Measurements from ENCODE around the gene LYPD6. TPM values are rescaled to one million over a fixed set of nuclear protein-coding genes. Genes with fewer than 3 reads are reported as not detected.

Gene LYPD6
- total RNA-seq, 1 donor from 2014 or later: 1.8 TPM

DNA sequence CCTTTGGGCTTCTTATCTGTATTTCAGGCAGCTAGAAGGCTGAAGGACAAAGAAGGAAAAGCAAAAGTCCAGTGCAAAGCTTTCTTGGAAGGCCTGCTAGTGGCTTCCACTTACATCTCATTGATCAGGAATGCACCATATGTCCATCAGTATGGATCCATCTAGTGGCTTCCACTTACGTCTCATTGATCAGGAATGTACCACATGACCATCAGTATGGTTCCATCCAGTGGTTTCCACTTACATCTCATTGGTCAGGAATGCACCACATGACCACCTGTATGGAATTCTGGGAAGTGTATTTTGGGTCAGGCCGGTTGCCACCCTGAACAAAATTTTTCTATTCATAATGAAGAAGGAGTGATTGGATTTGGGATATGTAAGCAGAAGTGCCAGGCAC is 70.6 kb downstream of the LYPD6 start:
- Histone ChIP-seq H3K4me1 (no peaks in the 10 kb centered on the region), H3K4me3 (no peak overlapping the region), H3K27me3 (no peaks in the 10 kb centered on the region), H3K9me3 (no peaks in the 10 kb centered on the region), H3K36me3 (no peaks in the 10 kb centered on the region), H3K27ac (no peak overlapping the region)
- TF ChIP-seq, protein P1, sequence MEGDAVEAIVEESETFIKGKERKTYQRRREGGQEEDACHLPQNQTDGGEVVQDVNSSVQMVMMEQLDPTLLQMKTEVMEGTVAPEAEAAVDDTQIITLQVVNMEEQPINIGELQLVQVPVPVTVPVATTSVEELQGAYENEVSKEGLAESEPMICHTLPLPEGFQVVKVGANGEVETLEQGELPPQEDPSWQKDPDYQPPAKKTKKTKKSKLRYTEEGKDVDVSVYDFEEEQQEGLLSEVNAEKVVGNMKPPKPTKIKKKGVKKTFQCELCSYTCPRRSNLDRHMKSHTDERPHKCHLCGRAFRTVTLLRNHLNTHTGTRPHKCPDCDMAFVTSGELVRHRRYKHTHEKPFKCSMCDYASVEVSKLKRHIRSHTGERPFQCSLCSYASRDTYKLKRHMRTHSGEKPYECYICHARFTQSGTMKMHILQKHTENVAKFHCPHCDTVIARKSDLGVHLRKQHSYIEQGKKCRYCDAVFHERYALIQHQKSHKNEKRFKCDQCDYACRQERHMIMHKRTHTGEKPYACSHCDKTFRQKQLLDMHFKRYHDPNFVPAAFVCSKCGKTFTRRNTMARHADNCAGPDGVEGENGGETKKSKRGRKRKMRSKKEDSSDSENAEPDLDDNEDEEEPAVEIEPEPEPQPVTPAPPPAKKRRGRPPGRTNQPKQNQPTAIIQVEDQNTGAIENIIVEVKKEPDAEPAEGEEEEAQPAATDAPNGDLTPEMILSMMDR (IDR thresholded peaks at IDR 0.05): no peak
- intact Hi-C loops (cut with DNase I): no loop called here
- no peak for DNase-seq (ENCODE audit: low spot score in 2 of 2)

DNA sequence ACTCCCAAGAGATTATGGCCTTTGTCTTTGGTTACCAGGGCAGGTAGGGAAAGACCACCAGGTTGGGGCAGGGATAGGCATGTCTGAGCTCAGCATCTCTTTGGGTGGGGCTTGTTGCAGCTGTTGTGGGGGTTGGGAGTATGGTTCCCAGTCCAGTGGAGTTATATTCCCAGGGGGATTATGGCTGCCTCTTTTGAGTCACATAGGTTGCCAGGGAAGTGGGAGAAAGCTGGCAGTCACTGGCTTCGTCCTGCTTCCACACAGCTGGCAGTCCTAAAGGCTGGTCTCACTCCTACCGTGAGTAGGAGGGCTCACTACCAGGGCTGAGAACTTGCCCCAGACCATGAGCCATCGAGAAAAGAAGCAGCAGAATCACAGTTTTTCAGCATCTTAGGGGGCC is 79.1 kb downstream of the LYPD6 start:
- Histone ChIP-seq H3K36me3 (no peaks in the 10 kb centered on the region), H3K4me3 (no peak overlapping the region), H3K27me3 (no peaks in the 10 kb centered on the region), H3K4me1 (no peaks in the 10 kb centered on the region), H3K27ac (no peak overlapping the region), H3K9me3 (no peaks in the 10 kb centered on the region)
- no peak for DNase-seq (ENCODE audit: low spot score in 2 of 2)
- TF ChIP-seq, protein P1 (IDR thresholded peaks at IDR 0.05): no peak
- intact Hi-C loops (cut with DNase I): no loop called here

DNA sequence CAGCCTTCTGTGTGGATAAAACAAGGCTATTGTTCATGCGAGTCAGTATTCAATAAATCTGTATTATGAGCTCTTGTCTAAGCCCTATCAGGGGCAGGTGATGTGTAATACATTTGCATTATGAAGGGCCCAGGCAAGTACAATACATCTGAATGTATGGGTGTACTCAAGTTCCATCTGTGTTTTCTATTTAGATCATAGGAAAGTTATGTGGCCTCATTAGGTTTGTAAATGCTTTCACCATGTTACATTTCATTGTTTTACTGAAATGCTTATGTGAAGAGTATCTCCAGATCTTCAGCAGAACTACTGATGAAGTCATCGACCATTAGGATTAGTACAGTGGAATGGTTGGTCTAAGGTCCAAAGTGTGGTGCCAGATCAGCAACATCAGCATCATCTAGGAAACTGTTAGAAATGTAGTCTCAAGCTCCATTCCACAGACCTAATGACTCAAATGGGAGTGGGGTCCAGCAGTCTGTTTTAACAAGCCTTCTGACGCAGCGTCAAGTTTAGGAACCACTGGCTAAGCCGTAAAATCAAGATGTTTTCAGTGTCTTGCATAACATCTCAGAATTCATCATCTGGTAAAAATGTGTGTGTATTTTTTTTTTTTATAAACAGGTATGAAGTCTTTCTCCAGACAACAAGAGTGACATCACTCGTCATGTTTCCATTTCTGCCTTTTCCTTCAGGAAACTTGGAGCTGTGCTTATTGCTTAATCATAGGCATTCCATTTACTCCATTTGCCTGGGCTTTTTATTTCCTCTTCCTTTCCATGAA is 80.5 kb downstream of the LYPD6 start:
- DNase-seq (ENCODE audit: low spot score in 2 of 2): no peak
- H3K36me3 ChIP-seq: no peaks in the 10 kb centered on the region
- H3K27me3 ChIP-seq: no peaks in the 10 kb centered on the region
- intact Hi-C loops (cut with DNase I): no loop called here
- no peaks in the 10 kb centered on the region for H3K4me1 ChIP-seq
- TF ChIP-seq, protein P1 (IDR thresholded peaks at IDR 0.05): no peak
- no peaks in the 10 kb centered on the region for H3K9me3 ChIP-seq
- H3K4me3 ChIP-seq: no peak overlapping the region
- H3K27ac ChIP-seq: no peak overlapping the region

DNA sequence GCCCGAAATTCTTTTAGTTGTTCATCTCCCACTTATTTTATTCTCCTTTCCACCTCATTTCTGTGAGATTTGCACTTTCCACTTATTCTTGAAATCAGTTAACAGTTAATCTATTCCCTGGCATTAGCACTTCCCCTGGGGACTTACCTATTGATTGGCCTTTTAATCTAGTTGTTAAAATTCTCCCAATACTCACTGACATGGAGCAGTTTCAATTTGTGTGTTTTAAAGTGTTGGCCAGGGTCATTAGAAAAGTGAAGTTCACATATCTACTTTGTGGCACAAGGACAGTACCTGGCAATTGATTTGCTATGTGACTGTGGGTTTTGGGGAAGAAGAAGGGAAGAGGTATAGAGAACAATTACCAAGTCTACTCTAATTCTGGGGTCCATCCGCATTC is 83.1 kb downstream of the LYPD6 start:
- Histone ChIP-seq H3K4me3 (no peak overlapping the region), H3K4me1 (no peaks in the 10 kb centered on the region), H3K36me3 (no peaks in the 10 kb centered on the region), H3K27ac (no peak overlapping the region), H3K9me3 (no peaks in the 10 kb centered on the region), H3K27me3 (no peaks in the 10 kb centered on the region)
- intact Hi-C loops (cut with DNase I): no loop called here
- no peak for DNase-seq (ENCODE audit: low spot score in 2 of 2)
- TF ChIP-seq, protein P1 (IDR thresholded peaks at IDR 0.05): no peak

DNA sequence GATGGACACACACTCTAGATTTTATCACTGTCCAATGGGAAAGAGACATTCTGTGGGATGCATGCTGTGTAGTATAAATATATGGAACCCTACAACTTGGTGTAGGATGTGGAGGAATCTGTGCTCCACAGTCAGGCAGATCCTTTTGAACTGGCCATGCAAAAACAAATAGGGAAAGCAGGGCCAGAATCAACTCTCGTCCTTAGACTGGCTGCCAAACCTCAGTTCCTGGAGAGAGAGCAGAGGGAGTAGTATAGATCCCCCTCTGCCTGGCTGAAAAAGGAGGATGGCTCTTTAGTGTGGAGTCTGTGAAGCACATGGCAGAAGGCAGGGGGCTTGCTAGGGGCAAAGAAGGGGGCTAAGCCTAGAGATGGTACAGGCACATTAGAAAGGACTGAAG is 84.7 kb downstream of the LYPD6 start:
- TF ChIP-seq, protein P1 (IDR thresholded peaks at IDR 0.05): no peak
- Histone ChIP-seq H3K36me3 (no peaks in the 10 kb centered on the region), H3K4me1 (no peaks in the 10 kb centered on the region), H3K4me3 (no peak overlapping the region), H3K9me3 (no peaks in the 10 kb centered on the region), H3K27ac (no peak overlapping the region), H3K27me3 (no peaks in the 10 kb centered on the region)
- intact Hi-C loops (cut with DNase I): no loop called here
- DNase-seq (ENCODE audit: low spot score in 2 of 2): no peak
